NCI-H2029 (cell line): ENCODE data around the gene UPP2.

Experiments
- DNase-seq: peaks from one replicate; lab custom pipeline; 2025; lab: John Stamatoyannopoulos, UW

The UPP2 gene

DNA sequence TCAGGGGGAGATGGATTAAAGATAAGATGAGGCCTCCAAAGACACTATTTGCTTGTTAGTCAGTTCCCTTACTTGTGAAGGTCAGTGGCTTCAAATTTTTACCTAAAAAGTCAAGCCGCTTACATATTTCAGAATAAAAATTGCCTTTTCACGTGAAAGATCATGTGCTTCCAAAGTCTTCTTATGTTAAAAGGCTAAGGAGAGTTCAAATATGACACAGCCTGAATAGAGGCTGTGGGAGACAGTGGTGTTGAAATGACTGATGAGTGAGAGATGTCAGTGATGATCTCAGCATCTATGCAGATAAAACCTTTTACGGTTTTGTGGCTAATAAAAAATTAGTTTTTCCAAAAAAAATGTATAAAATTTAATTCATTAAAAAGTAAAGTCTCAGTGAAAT is 40.5 kb downstream of the UPP2 start:
- DNase-seq: no peak

GRCh38 chr2:158142568-158143332 is 41.1 kb downstream of the UPP2 start:
- DNase-seq: no peak

- no peak for DNase-seq
These were observed 42.2 kb downstream of the UPP2 start for GRCh38 chr2:158143703-158144360.

DNA sequence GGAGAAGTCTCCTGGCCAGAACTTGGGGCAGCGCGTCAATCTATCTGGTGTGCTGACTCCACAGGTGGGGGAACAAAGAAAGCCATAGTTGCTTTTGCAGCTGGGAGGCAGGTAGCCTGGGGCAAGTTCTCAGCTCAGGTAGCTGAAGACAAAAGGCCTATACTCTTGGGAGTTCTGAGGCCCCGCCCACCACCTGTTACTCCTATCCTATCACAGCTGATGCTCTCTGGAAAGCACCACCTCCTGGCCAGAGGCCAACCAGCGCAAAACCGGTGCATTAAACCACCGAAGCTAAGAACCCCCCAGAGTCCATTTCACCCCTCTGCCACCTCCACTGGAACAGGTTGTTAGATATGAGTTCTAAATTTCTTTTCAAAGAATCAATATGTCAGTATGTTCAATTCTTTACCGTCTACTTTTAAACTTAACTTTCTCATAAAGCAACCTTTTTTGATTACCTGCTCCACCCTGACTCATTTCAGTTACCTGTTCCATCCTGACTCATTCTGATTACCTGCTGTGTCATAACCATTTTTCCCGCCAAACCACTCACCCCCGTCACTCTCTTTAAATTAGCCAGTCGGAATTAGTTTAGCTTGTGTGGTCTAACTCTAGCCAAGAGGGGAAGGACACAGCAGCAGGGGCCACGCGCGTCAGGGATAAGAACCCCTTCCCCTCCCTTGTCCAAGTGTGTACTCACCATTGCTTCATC is 43.4 kb downstream of the UPP2 start:
- no peak for DNase-seq

GRCh38 chr2:158153270-158154015 is 51.8 kb downstream of the UPP2 start:
- DNase-seq: no peak

GRCh38 chr2:158154596-158154995 is 52.9 kb downstream of the UPP2 start:
- no peak for DNase-seq

DNA sequence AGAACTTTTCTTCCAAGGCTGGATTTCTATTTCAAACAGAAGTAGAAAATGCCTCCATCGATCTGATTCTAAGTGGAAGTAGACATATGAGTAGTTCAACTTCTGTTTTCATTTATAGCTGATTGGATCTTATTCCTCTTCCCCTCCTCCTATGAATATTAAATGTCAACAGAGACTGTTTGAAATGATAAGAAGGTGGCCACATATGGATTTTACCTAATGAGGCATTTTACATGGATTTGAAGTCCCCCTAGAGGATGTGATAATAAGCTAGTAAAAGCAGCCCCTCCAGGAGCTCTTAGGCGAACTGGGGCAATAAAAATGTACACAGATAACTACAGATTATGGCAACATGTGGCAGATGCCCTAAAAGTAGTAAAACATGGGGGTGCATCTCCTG is 71.0 kb downstream of the UPP2 start:
- no peak for DNase-seq

DNA sequence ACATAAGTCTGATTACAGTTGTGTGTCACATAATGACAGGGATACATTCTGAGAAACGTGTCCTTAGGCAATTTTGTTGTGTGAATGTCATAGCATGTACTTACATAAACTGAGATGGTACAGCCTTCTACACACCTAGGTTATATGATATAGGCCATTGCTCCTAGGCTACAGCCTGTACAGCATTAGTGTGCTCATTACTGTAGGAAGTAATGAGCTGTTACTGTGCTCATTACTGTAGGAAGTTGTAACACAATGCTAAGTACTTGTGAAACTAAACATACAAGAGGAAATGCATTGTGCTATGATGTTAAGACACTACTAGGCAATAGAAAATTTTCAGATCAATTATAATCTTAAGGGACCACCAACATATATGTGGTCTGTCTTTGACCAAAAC is 72.8 kb downstream of the UPP2 start:
- DNase-seq: no peak

- DNase-seq: no peak
These were observed 73.3 kb downstream of the UPP2 start for GRCh38 chr2:158174956-158175355.

DNA sequence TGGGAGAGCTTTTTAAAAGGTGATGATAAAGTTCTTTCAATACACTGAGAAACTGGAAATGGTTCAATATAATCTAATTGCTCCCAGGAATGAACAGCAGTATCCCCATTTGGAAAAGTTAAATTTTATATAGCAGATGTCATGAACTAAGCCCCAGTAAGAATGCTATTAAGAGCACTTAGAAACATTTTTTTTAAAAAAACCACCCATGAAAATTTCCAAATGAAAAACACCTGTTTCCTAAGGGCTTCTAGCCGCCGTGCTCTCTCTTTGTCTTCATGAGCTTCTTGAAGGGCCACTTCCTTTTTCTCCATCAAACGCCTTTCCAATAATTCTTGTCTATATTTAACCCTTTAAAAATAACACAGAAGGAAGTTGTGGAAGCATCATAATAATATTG is 77.0 kb downstream of the UPP2 start:
- DNase-seq: no peak

GRCh38 chr2:158179660-158180059 is 78.0 kb downstream of the UPP2 start:
- DNase-seq: no peak

DNA sequence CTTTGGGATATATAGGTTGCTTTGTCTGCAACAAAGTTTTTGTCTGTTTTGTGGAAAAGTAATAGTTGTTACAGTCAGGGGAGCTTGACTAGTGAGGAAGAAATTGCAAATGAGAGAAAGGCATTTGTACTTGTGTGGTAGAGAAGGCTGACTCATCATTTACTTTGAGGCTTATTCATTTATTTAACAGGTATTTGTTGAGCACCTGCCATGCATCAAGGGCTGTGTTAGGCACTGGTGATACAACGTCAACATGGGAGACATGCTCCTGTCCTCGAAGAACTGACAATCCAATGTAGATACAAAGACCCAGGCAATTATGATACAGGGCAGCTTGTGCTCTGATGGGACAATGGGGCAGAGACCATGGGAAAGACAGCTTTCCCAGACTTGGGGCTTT is 79.5 kb downstream of the UPP2 start:
- DNase-seq: peak; percentile 64

DNA sequence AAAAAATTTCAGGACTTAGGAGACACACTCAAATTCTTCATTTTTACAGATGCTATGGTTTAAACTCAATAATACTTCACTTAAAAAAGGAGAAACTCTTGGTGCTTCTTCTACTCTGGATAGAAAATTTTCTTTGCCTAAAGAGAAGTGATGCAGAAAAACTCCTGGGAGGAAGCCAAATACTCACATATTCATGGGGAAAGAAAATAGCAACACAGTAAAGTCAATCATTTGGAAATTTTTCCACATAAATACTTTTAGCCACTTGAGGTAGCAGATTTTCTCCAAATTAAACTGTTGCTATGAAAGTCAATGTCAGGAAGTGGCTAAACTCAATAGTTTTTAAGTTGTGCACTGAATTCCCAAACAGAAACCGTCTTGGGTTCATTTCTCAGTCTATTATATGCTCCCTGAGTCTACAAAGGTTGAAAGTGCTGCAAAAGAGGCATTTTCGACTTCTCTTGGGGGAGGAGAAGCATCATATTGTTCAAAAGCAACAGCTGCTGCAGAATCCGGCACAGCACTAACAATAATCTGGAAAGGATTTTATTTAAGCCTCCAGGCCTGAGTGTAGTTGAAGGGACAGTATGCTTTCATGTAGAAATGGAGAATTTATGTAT is 81.1 kb downstream of the UPP2 start:
- no peak for DNase-seq

GRCh38 chr2:158184001-158184400 is 82.3 kb downstream of the UPP2 start:
- no peak for DNase-seq

DNA sequence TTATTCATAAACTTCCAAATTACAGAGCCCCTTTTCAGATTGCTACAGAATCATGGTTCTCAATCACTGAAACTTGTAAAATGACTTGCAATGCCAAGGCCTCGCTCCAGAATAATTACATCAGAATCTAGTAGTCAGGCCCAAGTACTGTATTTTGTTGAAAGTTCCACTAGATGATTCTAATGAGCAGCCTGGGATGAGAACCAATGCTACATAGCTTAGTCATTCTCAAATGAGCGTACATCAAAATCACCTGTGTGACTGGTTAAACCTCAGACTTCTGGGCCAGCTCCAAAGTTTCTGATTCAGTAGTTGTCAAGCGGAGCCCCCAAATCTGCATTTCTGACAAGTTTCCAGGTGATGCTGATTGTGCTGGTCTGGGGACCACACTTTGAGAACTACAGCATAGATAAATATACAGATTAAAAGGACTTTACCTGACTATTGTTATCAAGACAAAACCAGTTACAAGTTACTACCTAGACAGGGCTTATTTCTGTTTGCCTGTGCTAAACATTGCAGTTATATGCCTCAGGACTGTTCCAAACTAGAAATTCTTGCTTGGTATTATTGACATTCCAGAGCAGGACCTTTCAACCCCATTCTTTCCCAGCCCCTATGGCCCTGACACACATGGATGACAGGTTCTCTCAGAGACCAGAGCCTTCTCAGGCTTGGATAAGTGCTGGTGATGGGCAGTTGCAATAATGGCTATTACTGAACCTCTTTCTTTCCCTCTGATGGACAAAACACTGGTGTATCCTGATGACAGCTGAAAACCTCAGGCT is 83.1 kb downstream of the UPP2 start:
- DNase-seq: no peak
